HepG2 (cell line): ENCODE data around the gene MAJIN. TPM values are rescaled to one million over a fixed set of nuclear protein-coding genes. Genes with fewer than 3 reads are reported as not detected.

Source experiments
- BORCS8-MEF2B ChIP-seq: sonication (generic); formaldehyde crosslinking; IDR thresholded peaks from 2 replicates; pipeline ENCODE4 v1.8.0; 2022; ENCODE audit warnings: mild to moderate bottlenecking, missing genetic modification reagents
- CEBPZ ChIP-seq: IDR thresholded peaks from 2 replicates; pipeline ENCODE4 v1.6.1; 2012; ENCODE audit warnings: low read length, improper control_type of control experiment
- FOSL1 ChIP-seq: sonication (generic); formaldehyde crosslinking; IDR thresholded peaks from 2 replicates; pipeline ENCODE4 v1.9.0; 2021; ENCODE audit warnings: missing genetic modification reagents, borderline replicate concordance
- FOSL2 ChIP-seq: sonication (generic); formaldehyde crosslinking; IDR thresholded peaks from 2 replicates; pipeline ENCODE4 v1.4.0; 2020; ENCODE audit warnings: missing genetic modification reagents
- GATA4 ChIP-seq: sonication (generic); IDR thresholded peaks from 2 replicates; pipeline ENCODE4 v1.6.1; 2016; ENCODE audit warnings: antibody characterized with exemption, low read depth, borderline replicate concordance
- HIVEP1 ChIP-seq: sonication (generic); formaldehyde crosslinking; IDR thresholded peaks from 2 replicates; pipeline ENCODE4 v1.4.0; 2020; ENCODE audit warnings: mild to moderate bottlenecking, missing genetic modification reagents
- JUNB ChIP-seq: sonication (generic); formaldehyde crosslinking; IDR thresholded peaks from 2 replicates; pipeline ENCODE4 v1.8.0; 2022; ENCODE audit warnings: missing genetic modification reagents, mild to moderate bottlenecking, borderline replicate concordance
- MLXIP ChIP-seq: sonication (generic); formaldehyde crosslinking; IDR thresholded peaks from 2 replicates; pipeline ENCODE4 v1.9.0; 2021; ENCODE audit warnings: missing genetic modification reagents, borderline replicate concordance
- MTA3 ChIP-seq: sonication (generic); formaldehyde crosslinking; IDR thresholded peaks from 2 replicates; pipeline ENCODE4 v1.4.0; 2020; ENCODE audit warnings: missing genetic modification reagents
- PBX2 ChIP-seq: IDR thresholded peaks from 2 replicates; pipeline ENCODE4 v1.6.1; 2016; ENCODE audit warnings: control low read depth
- PLRG1 ChIP-seq: fragments of 450-650 bp; conservative IDR thresholded peaks from 2 replicates; pipeline ENCODE4 v1.6.1; 2016
- RBAK ChIP-seq: sonication (generic); formaldehyde crosslinking; IDR thresholded peaks from 2 replicates; pipeline ENCODE4 v1.5.1; 2020; ENCODE audit warnings: mild to moderate bottlenecking, missing genetic modification reagents
- SMAD3 ChIP-seq: sonication (generic); formaldehyde crosslinking; IDR thresholded peaks from 2 replicates; pipeline ENCODE4 v1.4.0; 2020; ENCODE audit warnings: missing genetic modification reagents
- TP53 ChIP-seq: sonication (generic); formaldehyde crosslinking; conservative IDR thresholded peaks from 2 replicates; pipeline ENCODE4 v1.4.0; 2020; ENCODE audit warnings: missing genetic modification reagents
- YEATS2 ChIP-seq: sonication (generic); formaldehyde crosslinking; IDR thresholded peaks from 2 replicates; pipeline ENCODE4 v1.4.0; 2020; ENCODE audit warnings: missing genetic modification reagents, borderline replicate concordance
- ZBTB20 ChIP-seq: sonication (generic); formaldehyde crosslinking; IDR thresholded peaks from 2 replicates; pipeline ENCODE4 v1.8.1; 2023; ENCODE audit warnings: missing genetic modification reagents, low read depth, mild to moderate bottlenecking, borderline replicate concordance
- ZBTB8A ChIP-seq: sonication (generic); formaldehyde crosslinking; IDR thresholded peaks from 2 replicates; pipeline ENCODE4 v1.4.0; 2020; ENCODE audit warnings: mild to moderate bottlenecking, low read depth, missing genetic modification reagents, borderline replicate concordance
- ZFY ChIP-seq: sonication (generic); formaldehyde crosslinking; IDR thresholded peaks from 2 replicates; pipeline ENCODE4 v1.4.0; 2020; ENCODE audit warnings: missing genetic modification reagents
- ZMAT3 ChIP-seq: sonication (generic); formaldehyde crosslinking; conservative IDR thresholded peaks from 2 replicates; pipeline ENCODE4 v1.7.0; 2021; ENCODE audit warnings: missing genetic modification reagents
- ZNF264 ChIP-seq: sonication (generic); formaldehyde crosslinking; IDR thresholded peaks from 2 replicates; pipeline ENCODE4 v1.4.0; 2020; ENCODE audit warnings: missing genetic modification reagents
- ZNF367 ChIP-seq: sonication (generic); formaldehyde crosslinking; IDR thresholded peaks from 2 replicates; pipeline ENCODE4 v1.4.0; 2020; ENCODE audit warnings: missing genetic modification reagents, borderline replicate concordance
- ZNF790 ChIP-seq: sonication (generic); formaldehyde crosslinking; IDR thresholded peaks from 2 replicates; pipeline ENCODE4 v1.8.0; 2022; ENCODE audit warnings: missing genetic modification reagents, mild to moderate bottlenecking, borderline replicate concordance
- polyA plus RNA-seq, 8 experiments: library from polyadenylated mRNA; depleted of rRNA in 3 of 8; stranded (reverse) in 7 of 8; unstranded in 1 of 8; fragments of >200 nt; fragmentation: Illumina TruSeq in 4 of 8; extraction: Trizol in 4 of 8; gene quantifications; 2 replicates each; pipeline versions ENCODE4 v1.2.1 to v1.2.3, GENCODE V29; 2011 to 2016; ENCODE audit warnings: low read depth in 4 of 8, missing spikeins in 1 of 8, mixed read lengths in 1 of 8; ENCODE audit not compliant: insufficient read depth in 1 of 8
- total RNA-seq, 5 experiments: library from RNA; depleted of rRNA; stranded (reverse); fragments of >200 nt; fragmentation: Illumina TruSeq; extraction: Trizol; gene quantifications; 2 replicates each; pipeline ENCODE4 v1.2.3, GENCODE V29; 2016; ENCODE audit warnings: low read depth in 1 of 5

The MAJIN gene
- total and polyA plus RNA-seq, 2 of the 13 experiments (the other 11 are each of a cell fraction or from before 2014, with no cell fraction given) = not detected

GRCh38 chr11:64893194-64894069, 78.5 kb downstream of the MAJIN start (continued):
- TF ChIP-seq MLXIP (CRISPR knock-in tag) (no peak), YEATS2 (peak; percentile 45; the same call in 1 of the 2 replicates), ZNF367 (CRISPR knock-in tag) (0 out of 2 replicates have a peak, but pooled peaks have one; percentile 26), ZBTB8A (CRISPR knock-in tag) (peak; percentile 82; the same call in 1 of the 2 replicates), ZBTB20 (CRISPR knock-in tag) (peak; percentile 73; the same call in 1 of the 2 replicates), TP53 (CRISPR knock-in tag) (no peak; the same call in 1 of the 2 replicates), MTA3 (CRISPR knock-in tag) (no peak), ZMAT3 (CRISPR knock-in tag) (peak; percentile 59; the same call in 1 of the 2 replicates), CEBPZ (no peak), PLRG1 (no peak), SMAD3 (CRISPR knock-in tag) (peak; percentile 87), BORCS8-MEF2B (no peak), HIVEP1 (peak; percentile 96; the same call in 1 of the 2 replicates), PBX2 (CRISPR knock-in tag) (no peak), ZFY (peak; percentile 82; the same call in 1 of the 2 replicates), GATA4 (peak; percentile 76; the same call in 1 of the 2 replicates), ZNF790 (CRISPR knock-in tag) (peak; percentile 57), JUNB (CRISPR knock-in tag) (no peak), FOSL2 (CRISPR knock-in tag) (peak; percentile 40; the same call in 1 of the 2 replicates), FOSL1 (no peak; the same call in 1 of the 2 replicates), ZNF264 (CRISPR knock-in tag) (no peak; the same call in 1 of the 2 replicates), RBAK (CRISPR knock-in tag) (no peak)
